ENCODE measurements around the gene AQP6. TPM values are rescaled to one million over a fixed set of nuclear protein-coding genes. Genes with fewer than 3 reads are reported as not detected.

Gene AQP6
- polyA plus RNA-seq (2013, experiment 1 of 2) = not detected
- not detected for polyA plus RNA-seq (2013, experiment 2 of 2)

- Histone ChIP-seq H3K27me3 (ENCODE audit: insufficient read depth, low read length) (peaks cover 34% of the 10 kb centered on the region), H3K4me3 (ENCODE audit: low read length) (no peak within 1 kb of the TSS), H3K27ac (ENCODE audit: low read depth, low read length) (no peak within 1 kb of the TSS), H3K9ac (ENCODE audit: low read depth, low read length) (no peak within 1 kb of the TSS), H3K4me1 (ENCODE audit: insufficient read depth, low read length) (no peaks in the 10 kb centered on the region), H3K36me3 (ENCODE audit: insufficient read depth, low read length) (no peaks in the 10 kb centered on the region), H3K9me3 (ENCODE audit: insufficient read depth, low read depth, low read length) (no peaks in the 10 kb centered on the region)
- WGBS = 93% methylated on average over 18 of the region's 18 CpGs
Observed at GRCh38 chr12:49972641-49973360, at the start of gene AQP6. Gene AQP6, plus strand, starts transcription at chr12:49972947. Its CDS starts 227 bp downstream, at chr12:49973174.

GRCh38 chr12:49923035-49923644 lies 49.6 kb upstream of the AQP6 start:
- H3K27ac ChIP-seq (ENCODE audit: low read depth, low read length) = no peak overlapping the region
- H3K4me3 ChIP-seq (ENCODE audit: low read length) = no peak overlapping the region
- H3K36me3 ChIP-seq (ENCODE audit: insufficient read depth, low read length) = no peaks in the 10 kb centered on the region
- 83% methylated on average over 7 of the region's 7 CpGs for WGBS
- H3K4me1 ChIP-seq (ENCODE audit: insufficient read depth, low read length) = no peaks in the 10 kb centered on the region
- no peaks in the 10 kb centered on the region for H3K27me3 ChIP-seq (ENCODE audit: insufficient read depth, low read length)
- H3K9me3 ChIP-seq (ENCODE audit: insufficient read depth, low read depth, low read length) = no peaks in the 10 kb centered on the region
- no peak overlapping the region for H3K9ac ChIP-seq (ENCODE audit: low read depth, low read length)

GRCh38 chr12:49923880-49924556 lies 48.7 kb upstream of the AQP6 start:
- 92% methylated on average over 15 of the region's 15 CpGs for WGBS

GRCh38 chr12:49924628-49925246 lies 48.0 kb upstream of the AQP6 start:
- Histone ChIP-seq H3K4me1 (ENCODE audit: insufficient read depth, low read length) (no peaks in the 10 kb centered on the region), H3K36me3 (ENCODE audit: insufficient read depth, low read length) (no peaks in the 10 kb centered on the region), H3K9me3 (ENCODE audit: insufficient read depth, low read depth, low read length) (no peaks in the 10 kb centered on the region), H3K9ac (ENCODE audit: low read depth, low read length) (no peak overlapping the region), H3K27ac (ENCODE audit: low read depth, low read length) (no peak overlapping the region), H3K27me3 (ENCODE audit: insufficient read depth, low read length) (peaks cover 2% of the 10 kb centered on the region; the same call in 1 of the 2 replicates), H3K4me3 (ENCODE audit: low read length) (no peak overlapping the region)
- WGBS = 86% methylated on average over 7 of the region's 7 CpGs

More at GRCh38 chr12:49923880-49924556, 48.7 kb upstream of the AQP6 start:
- Histone ChIP-seq H3K4me3 (ENCODE audit: low read length) (no peak overlapping the region), H3K27ac (ENCODE audit: low read depth, low read length) (no peak overlapping the region), H3K9ac (ENCODE audit: low read depth, low read length) (no peak overlapping the region), H3K36me3 (ENCODE audit: insufficient read depth, low read length) (no peaks in the 10 kb centered on the region), H3K27me3 (ENCODE audit: insufficient read depth, low read length) (no peaks in the 10 kb centered on the region; the same call in 1 of the 2 replicates), H3K9me3 (ENCODE audit: insufficient read depth, low read depth, low read length) (no peaks in the 10 kb centered on the region), H3K4me1 (ENCODE audit: insufficient read depth, low read length) (no peaks in the 10 kb centered on the region)

- H3K9me3 ChIP-seq (ENCODE audit: insufficient read depth, low read depth, low read length) = no peaks in the 10 kb centered on the region
- 94% methylated on average over 11 of the region's 11 CpGs for WGBS
- no peak overlapping the region for H3K4me3 ChIP-seq (ENCODE audit: low read length)
- no peak overlapping the region for H3K27ac ChIP-seq (ENCODE audit: low read depth, low read length)
- H3K9ac ChIP-seq (ENCODE audit: low read depth, low read length) = no peak overlapping the region
- H3K27me3 ChIP-seq (ENCODE audit: insufficient read depth, low read length) = peaks cover 2% of the 10 kb centered on the region; the same call in 1 of the 2 replicates
- H3K36me3 ChIP-seq (ENCODE audit: insufficient read depth, low read length) = no peaks in the 10 kb centered on the region
- no peaks in the 10 kb centered on the region for H3K4me1 ChIP-seq (ENCODE audit: insufficient read depth, low read length)
Observed at GRCh38 chr12:49925433-49926204, 47.1 kb upstream of the AQP6 start.

GRCh38 chr12:49928471-49928870 lies 44.3 kb upstream of the AQP6 start:
- 91% methylated on average over 6 of the region's 6 CpGs for WGBS
- Histone ChIP-seq H3K36me3 (ENCODE audit: insufficient read depth, low read length) (no peaks in the 10 kb centered on the region), H3K9me3 (ENCODE audit: insufficient read depth, low read depth, low read length) (no peaks in the 10 kb centered on the region), H3K27ac (ENCODE audit: low read depth, low read length) (no peak overlapping the region), H3K4me1 (ENCODE audit: insufficient read depth, low read length) (no peaks in the 10 kb centered on the region), H3K4me3 (ENCODE audit: low read length) (no peak overlapping the region), H3K27me3 (ENCODE audit: insufficient read depth, low read length) (peaks cover 2% of the 10 kb centered on the region; the same call in 1 of the 2 replicates), H3K9ac (ENCODE audit: low read depth, low read length) (no peak overlapping the region)

GRCh38 chr12:49929581-49929980 lies 43.2 kb upstream of the AQP6 start:
- H3K27ac ChIP-seq (ENCODE audit: low read depth, low read length) = no peak overlapping the region
- no peak overlapping the region for H3K4me3 ChIP-seq (ENCODE audit: low read length)
- no peaks in the 10 kb centered on the region for H3K4me1 ChIP-seq (ENCODE audit: insufficient read depth, low read length)
- no peaks in the 10 kb centered on the region for H3K9me3 ChIP-seq (ENCODE audit: insufficient read depth, low read depth, low read length)
- WGBS = 88% methylated on average over 7 of the region's 7 CpGs
- no peak overlapping the region for H3K9ac ChIP-seq (ENCODE audit: low read depth, low read length)
- H3K27me3 ChIP-seq (ENCODE audit: insufficient read depth, low read length) = peaks cover 2% of the 10 kb centered on the region; the same call in 1 of the 2 replicates
- no peaks in the 10 kb centered on the region for H3K36me3 ChIP-seq (ENCODE audit: insufficient read depth, low read length)

DNA sequence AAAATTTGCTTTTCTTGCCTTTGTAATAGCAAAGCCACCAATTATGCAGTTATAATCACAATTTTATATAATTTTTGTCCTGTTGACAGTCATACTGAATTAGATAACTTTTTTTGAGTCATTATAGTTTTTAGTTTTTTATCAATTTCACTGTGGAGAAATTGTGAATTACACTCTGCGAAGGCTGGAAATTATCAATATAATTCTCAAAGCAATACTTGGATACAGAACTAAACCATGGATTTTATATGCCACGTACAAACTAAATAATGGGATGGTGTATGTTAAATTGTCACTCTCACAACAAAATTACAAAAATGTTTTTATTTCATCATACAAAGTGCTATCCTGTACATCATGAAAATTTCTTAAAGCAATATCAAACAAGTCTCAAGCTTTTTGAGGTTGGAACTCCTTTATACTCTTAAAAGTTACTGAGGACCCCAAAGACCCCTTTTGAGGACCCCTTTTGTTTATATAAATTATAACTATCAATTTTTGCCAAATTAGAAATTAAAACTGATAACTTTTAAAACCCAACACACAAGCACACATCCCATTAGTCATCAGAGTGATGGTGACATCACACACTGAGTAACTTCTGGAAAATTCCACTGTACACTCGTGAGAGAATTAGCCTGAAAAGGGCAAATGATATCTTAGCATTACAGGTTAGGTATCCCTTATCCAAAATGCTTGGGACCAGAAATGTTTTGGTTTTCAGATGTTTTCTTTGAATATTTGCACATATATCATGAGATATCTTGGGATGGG lies 42.0 kb upstream of the AQP6 start:
- H3K27ac ChIP-seq (ENCODE audit: low read depth, low read length) = no peak overlapping the region

DNA sequence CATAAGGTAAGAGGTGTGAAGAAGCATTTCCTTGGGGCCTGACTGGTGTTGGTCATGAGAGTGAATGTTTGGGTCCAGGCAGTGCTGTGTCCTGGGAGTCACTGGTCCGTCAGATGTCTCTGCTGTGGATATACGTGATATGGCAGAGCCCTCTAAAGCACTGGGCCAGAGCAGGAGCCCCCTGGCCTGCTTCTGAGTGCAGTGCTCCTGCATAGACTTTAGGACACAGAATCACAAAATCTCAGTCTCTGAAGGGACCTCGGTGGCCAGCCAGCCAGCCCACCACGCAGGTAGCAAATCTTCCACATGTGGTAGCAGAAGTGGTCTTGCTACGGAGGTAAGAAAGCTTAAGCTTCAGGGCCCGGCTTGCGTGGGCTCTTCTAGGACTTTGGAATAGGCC lies 40.7 kb upstream of the AQP6 start:
- 72% methylated on average over 7 of the region's 7 CpGs for WGBS
- H3K36me3 ChIP-seq (ENCODE audit: insufficient read depth, low read length) = no peaks in the 10 kb centered on the region
- H3K4me1 ChIP-seq (ENCODE audit: insufficient read depth, low read length) = no peaks in the 10 kb centered on the region
- H3K27ac ChIP-seq (ENCODE audit: low read depth, low read length) = no peak overlapping the region
- H3K27me3 ChIP-seq (ENCODE audit: insufficient read depth, low read length) = peaks cover 2% of the 10 kb centered on the region; the same call in 1 of the 2 replicates
- H3K4me3 ChIP-seq (ENCODE audit: low read length) = no peak overlapping the region
- H3K9me3 ChIP-seq (ENCODE audit: insufficient read depth, low read depth, low read length) = no peaks in the 10 kb centered on the region
- H3K9ac ChIP-seq (ENCODE audit: low read depth, low read length) = no peak overlapping the region

More for the DNA sequence above, 42.0 kb upstream of the AQP6 start:
- Histone ChIP-seq H3K9ac (ENCODE audit: low read depth, low read length) (no peak overlapping the region), H3K36me3 (ENCODE audit: insufficient read depth, low read length) (no peaks in the 10 kb centered on the region), H3K27me3 (ENCODE audit: insufficient read depth, low read length) (peaks cover 2% of the 10 kb centered on the region; the same call in 1 of the 2 replicates), H3K4me3 (ENCODE audit: low read length) (no peak overlapping the region), H3K9me3 (ENCODE audit: insufficient read depth, low read depth, low read length) (no peaks in the 10 kb centered on the region), H3K4me1 (ENCODE audit: insufficient read depth, low read length) (no peaks in the 10 kb centered on the region)
- 92% methylated on average over 2 of the region's 3 CpGs for WGBS

Measured in HUES64 (cell line).